ENCODE measurements around the gene SKP2.

DNA sequence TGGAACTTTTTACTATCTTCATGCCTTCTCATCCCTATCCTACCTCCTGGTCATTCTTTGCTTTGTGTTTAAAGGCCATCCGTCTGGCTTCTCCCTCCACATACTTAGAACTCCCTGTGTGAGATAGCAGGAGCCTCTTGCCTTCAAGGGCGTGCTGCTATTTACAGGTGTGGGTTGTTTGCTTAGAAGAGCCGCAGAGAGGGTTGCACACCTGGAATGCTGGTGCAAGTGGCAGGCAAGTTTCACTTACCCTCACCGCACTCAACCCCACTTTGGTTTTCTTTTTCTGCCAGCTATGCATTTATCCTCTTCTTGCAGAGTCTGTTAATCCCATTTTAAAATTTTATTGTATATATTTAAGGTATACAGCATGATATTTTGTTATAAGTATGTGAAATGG, 12.6 kb downstream of the SKP2 start:
- TF ChIP-seq, protein P1, sequence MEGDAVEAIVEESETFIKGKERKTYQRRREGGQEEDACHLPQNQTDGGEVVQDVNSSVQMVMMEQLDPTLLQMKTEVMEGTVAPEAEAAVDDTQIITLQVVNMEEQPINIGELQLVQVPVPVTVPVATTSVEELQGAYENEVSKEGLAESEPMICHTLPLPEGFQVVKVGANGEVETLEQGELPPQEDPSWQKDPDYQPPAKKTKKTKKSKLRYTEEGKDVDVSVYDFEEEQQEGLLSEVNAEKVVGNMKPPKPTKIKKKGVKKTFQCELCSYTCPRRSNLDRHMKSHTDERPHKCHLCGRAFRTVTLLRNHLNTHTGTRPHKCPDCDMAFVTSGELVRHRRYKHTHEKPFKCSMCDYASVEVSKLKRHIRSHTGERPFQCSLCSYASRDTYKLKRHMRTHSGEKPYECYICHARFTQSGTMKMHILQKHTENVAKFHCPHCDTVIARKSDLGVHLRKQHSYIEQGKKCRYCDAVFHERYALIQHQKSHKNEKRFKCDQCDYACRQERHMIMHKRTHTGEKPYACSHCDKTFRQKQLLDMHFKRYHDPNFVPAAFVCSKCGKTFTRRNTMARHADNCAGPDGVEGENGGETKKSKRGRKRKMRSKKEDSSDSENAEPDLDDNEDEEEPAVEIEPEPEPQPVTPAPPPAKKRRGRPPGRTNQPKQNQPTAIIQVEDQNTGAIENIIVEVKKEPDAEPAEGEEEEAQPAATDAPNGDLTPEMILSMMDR (IDR thresholded peaks at IDR 0.05) = no peak
- TF ChIP-seq POLR2AphosphoS5 (IDR thresholded peaks at IDR 0.05) = no peak
- no peak for TF ChIP-seq EP300 (IDR thresholded peaks at IDR 0.05)
- TF ChIP-seq POLR2A (IDR thresholded peaks at IDR 0.05) = no peak

Measured in upper lobe of left lung (tissue), 4 donors.